Measurements from ENCODE around the gene RXRB.

The RXRB gene

DNA sequence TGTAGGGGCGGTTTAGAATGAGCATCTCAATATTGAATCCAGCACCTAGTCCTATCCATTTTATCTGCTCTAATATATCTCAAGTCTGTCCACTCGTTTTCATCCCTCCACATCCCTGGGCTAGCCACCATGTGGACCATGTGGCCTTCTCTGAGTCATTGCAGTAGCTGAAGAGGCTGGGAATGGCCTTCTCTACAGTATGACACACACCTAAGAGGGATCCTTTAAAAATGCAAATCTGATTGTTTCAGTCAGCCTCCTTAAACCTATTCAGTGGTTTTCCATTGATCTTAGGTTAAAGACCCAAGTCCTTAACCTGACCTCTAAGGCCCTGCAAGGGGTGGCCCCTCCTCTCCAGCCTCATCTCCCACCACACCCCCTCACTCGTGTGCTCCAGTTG, 17.2 kb upstream of the RXRB start:
- TF ChIP-seq, protein P1, sequence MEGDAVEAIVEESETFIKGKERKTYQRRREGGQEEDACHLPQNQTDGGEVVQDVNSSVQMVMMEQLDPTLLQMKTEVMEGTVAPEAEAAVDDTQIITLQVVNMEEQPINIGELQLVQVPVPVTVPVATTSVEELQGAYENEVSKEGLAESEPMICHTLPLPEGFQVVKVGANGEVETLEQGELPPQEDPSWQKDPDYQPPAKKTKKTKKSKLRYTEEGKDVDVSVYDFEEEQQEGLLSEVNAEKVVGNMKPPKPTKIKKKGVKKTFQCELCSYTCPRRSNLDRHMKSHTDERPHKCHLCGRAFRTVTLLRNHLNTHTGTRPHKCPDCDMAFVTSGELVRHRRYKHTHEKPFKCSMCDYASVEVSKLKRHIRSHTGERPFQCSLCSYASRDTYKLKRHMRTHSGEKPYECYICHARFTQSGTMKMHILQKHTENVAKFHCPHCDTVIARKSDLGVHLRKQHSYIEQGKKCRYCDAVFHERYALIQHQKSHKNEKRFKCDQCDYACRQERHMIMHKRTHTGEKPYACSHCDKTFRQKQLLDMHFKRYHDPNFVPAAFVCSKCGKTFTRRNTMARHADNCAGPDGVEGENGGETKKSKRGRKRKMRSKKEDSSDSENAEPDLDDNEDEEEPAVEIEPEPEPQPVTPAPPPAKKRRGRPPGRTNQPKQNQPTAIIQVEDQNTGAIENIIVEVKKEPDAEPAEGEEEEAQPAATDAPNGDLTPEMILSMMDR (conservative IDR thresholded peaks at IDR 0.05; ENCODE audit: control insufficient read depth, insufficient read depth, low read depth, low read length), result no peak
- H3K4me3 ChIP-seq (ENCODE audit: control insufficient read depth, low read depth, low read length), result no peak overlapping the region
- DNase-seq (ENCODE audit: low read depth), result no peak

DNA sequence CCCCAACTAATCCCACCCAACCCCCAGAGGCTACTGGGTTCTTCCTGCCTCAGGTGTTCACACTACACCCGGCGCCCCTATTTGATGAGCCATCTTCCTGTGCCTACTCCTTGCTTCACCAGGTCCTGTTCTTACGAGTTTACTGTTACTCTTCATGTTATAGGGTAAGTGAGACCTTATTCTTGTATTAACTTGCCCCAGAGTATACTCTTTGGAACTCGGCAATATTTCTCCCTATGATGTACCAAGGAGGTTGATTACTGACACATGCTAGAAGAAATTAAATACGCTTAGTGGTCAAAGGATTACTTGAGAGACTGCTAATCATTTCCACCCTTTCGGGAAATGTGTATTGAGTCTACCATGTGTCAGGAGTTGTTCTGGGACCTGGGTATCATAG, 16.8 kb upstream of the RXRB start:
- H3K4me3 ChIP-seq (ENCODE audit: control insufficient read depth, low read depth, low read length), result no peak overlapping the region
- TF ChIP-seq, protein P1 (conservative IDR thresholded peaks at IDR 0.05; ENCODE audit: control insufficient read depth, insufficient read depth, low read depth, low read length), result no peak
- no peak for DNase-seq (ENCODE audit: low read depth)

GRCh38 chr6:33216117-33216649, 15.7 kb upstream of the RXRB start:
- TF ChIP-seq, protein P1 (conservative IDR thresholded peaks at IDR 0.05; ENCODE audit: control insufficient read depth, insufficient read depth, low read depth, low read length), result no peak

GRCh38 chr6:33215271-33216116, 15.0 kb upstream of the RXRB start:
- H3K4me3 ChIP-seq (ENCODE audit: control insufficient read depth, low read depth, low read length), result no peak overlapping the region
- TF ChIP-seq, protein P1 (conservative IDR thresholded peaks at IDR 0.05; ENCODE audit: control insufficient read depth, insufficient read depth, low read depth, low read length), result no peak
- DNase-seq (ENCODE audit: low read depth), result no peak

More at GRCh38 chr6:33216117-33216649, 15.7 kb upstream of the RXRB start:
- no peak for DNase-seq (ENCODE audit: low read depth)
- H3K4me3 ChIP-seq (ENCODE audit: control insufficient read depth, low read depth, low read length), result no peak overlapping the region

GRCh38 chr6:33213989-33214335, 13.5 kb upstream of the RXRB start:
- TF ChIP-seq, protein P1 (conservative IDR thresholded peaks at IDR 0.05; ENCODE audit: control insufficient read depth, insufficient read depth, low read depth, low read length), result no peak
- peak overlapping the region; percentile 55 for H3K4me3 ChIP-seq (ENCODE audit: control insufficient read depth, low read depth, low read length)
- no peak for DNase-seq (ENCODE audit: low read depth)

- TF ChIP-seq, protein P1 (conservative IDR thresholded peaks at IDR 0.05; ENCODE audit: control insufficient read depth, insufficient read depth, low read depth, low read length), result no peak
- DNase-seq (ENCODE audit: low read depth), result no peak
- H3K4me3 ChIP-seq (ENCODE audit: control insufficient read depth, low read depth, low read length), result peak overlapping the region; percentile 55
Observed at GRCh38 chr6:33213166-33213988, 12.9 kb upstream of the RXRB start.
